NB4 (cell line): ENCODE data around the gene CCDC152.

Experiments used
- CTCF ChIP-seq: IDR thresholded peaks from one replicate; pipeline ENCODE4 v1.5.1; 2012; ENCODE audit warnings: low read depth, low read length
- MAX ChIP-seq: IDR thresholded peaks from 2 replicates; pipeline ENCODE4 v1.6.1; 2011; ENCODE audit warnings: low read depth, low read length
- POLR2A ChIP-seq: IDR thresholded peaks from 2 replicates; pipeline ENCODE4 v1.6.1; 2011; ENCODE audit warnings: mild to moderate bottlenecking; ENCODE audit not compliant: insufficient read length; ENCODE audit errors: extremely low read depth

- TF ChIP-seq CTCF (no peak), MAX (no peak), POLR2A (no peak)
Observed at GRCh38 chr5:42721484-42721883, 35.1 kb upstream of the CCDC152 start.
